ENCODE measurements around the gene ABHD17A. TPM values are rescaled to one million over a fixed set of nuclear protein-coding genes. Genes with fewer than 3 reads are reported as not detected.

The ABHD17A gene
- total and polyA plus RNA-seq, 9 of the 15 experiments (the other 6 are each of a cell fraction or from before 2014, with no cell fraction given), result 0.04 to 135 (median 21.8) TPM; not detected in 1

GRCh38 chr19:1863638-1864479, 21.4 kb downstream of the ABHD17A start (continued):
- TF ChIP-seq E2F4 (CRISPR knock-in tag; IDR thresholded peaks at IDR 0.05; ENCODE audit: low read depth) (no peak), NR2C1 (IDR thresholded peaks at IDR 0.05) (no peak), NR2C1 (tag; IDR thresholded peaks at IDR 0.05) (peak; percentile 53; the same call in 1 of the 2 replicates), NR2F6 (CRISPR knock-in tag; IDR thresholded peaks at IDR 0.05) (no peak), HOXB6 (CRISPR knock-in tag; IDR thresholded peaks at IDR 0.05; ENCODE audit: borderline replicate concordance) (no peak), ZNF592 (IDR thresholded peaks at IDR 0.05) (no peak), ERF (CRISPR knock-in tag; IDR thresholded peaks at IDR 0.05) (no peak), ZNF589 (CRISPR knock-in tag; IDR thresholded peaks at IDR 0.05; ENCODE audit: low read depth) (0 out of 2 replicates have a peak, but pooled peaks have one; percentile 71), ZFP91 (CRISPR knock-in tag; IDR thresholded peaks at IDR 0.05) (no peak), WHSC1 (IDR thresholded peaks at IDR 0.05; ENCODE audit: low read length) (no peak), RBM25 (IDR thresholded peaks at IDR 0.05; ENCODE audit: low read depth, low read length, severe bottlenecking) (no peak), FOXA1 (IDR thresholded peaks at IDR 0.05; ENCODE audit: borderline replicate concordance) (no peak), RCOR1 (IDR thresholded peaks at IDR 0.05; ENCODE audit: borderline replicate concordance in 1 of 2, low read depth in 2 of 2, low read length in 2 of 2) (0 out of 4 replicates have a peak, but pooled peaks of 1 of the 2 experiments have one; percentile 7), ZNF561 (CRISPR knock-in tag; conservative IDR thresholded peaks at IDR 0.05) (no peak), SRF (CRISPR knock-in tag; IDR thresholded peaks at IDR 0.05) (no peak), SMAD3 (CRISPR knock-in tag; conservative IDR thresholded peaks at IDR 0.05) (no peak), ZFP1 (CRISPR knock-in tag; IDR thresholded peaks at IDR 0.05) (no peak), YBX1 (IDR thresholded peaks at IDR 0.05) (no peak), FOXJ2 (tag; IDR thresholded peaks at IDR 0.05) (no peak), ZNF354B (CRISPR knock-in tag; IDR thresholded peaks at IDR 0.05) (no peak)

Measured in K562 (cell line).